ENCODE data around the gene GNAS-AS1.

GNAS-AS1 gene

DNA sequence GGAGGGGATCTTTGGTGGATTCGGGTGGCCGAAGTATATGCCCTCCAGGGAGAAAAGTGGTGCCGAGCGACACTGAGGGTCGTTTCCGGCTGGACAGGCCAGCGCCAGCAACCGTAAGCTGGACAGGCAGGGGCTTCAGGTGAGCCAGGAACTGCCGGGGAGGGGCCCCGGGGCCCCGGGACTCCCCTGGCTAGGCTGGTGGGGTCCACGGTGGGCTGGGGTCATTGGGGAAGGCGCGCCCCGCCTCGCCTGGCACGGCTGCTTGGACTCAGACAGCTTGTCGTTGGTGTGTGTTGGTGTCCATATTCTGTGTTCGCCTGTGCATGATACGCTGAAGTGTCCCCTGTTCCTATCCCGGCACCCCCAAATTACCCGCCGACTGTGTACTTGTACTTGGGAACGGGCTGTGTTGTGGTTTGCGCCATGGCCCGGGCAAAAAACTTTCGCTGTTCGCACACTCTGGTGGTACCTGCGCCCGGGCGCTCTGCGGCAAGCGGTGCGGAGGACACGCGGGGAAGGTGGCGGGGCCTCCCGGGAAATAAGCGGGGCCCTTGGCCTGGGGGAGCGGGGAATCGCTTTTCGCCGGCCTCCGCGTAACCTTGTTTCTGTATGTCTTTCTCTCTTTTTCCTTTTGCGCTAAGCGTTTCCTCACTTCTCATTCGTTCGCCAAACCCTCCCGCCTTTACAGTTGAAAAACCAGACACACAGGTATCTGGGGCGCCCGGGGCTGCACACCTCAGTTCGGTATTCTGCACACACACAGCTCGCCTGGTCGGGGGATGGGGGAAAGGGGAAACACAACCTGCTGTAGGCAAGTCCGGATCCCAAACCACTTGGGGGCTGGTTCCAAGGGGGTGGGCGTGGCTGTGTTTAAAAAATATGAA lies 5.0 kb upstream of the GNAS-AS1 start:
- DNase-seq (ENCODE audit: low read depth) = no peak

DNA sequence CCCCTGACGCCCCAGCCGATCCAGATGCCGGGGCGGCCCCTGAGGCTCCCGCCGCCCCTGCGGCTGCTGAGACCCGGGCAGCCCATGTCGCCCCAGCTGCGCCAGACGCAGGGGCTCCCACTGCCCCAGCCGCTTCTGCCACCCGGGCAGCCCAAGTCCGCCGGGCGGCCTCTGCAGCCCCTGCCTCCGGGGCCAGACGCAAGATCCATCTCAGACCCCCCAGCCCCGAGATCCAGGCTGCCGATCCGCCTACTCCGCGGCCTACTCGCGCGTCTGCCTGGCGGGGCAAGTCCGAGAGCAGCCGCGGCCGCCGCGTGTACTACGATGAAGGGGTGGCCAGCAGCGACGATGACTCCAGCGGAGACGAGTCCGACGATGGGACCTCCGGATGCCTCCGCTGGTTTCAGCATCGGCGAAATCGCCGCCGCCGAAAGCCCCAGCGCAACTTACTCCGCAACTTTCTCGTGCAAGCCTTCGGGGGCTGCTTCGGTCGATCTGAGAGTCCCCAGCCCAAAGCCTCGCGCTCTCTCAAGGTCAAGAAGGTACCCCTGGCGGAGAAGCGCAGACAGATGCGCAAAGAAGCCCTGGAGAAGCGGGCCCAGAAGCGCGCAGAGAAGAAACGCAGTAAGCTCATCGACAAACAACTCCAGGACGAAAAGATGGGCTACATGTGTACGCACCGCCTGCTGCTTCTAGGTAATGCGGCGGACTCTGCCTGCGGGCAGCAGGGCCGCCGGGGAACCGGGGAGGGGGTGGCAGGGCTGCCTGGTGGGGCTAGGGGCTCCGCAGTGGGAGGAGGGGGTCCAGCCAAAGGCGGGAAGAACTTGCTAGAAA lies 4.2 kb upstream of the GNAS-AS1 start:
- no peak for DNase-seq (ENCODE audit: low read depth)

GRCh38 chr20:58853976-58854637 lies 3.4 kb upstream of the GNAS-AS1 start:
- no peak for DNase-seq (ENCODE audit: low read depth)

- no peak for DNase-seq (ENCODE audit: low read depth)
Observed at GRCh38 chr20:58853466-58853865, 2.8 kb upstream of the GNAS-AS1 start.

- DNase-seq (ENCODE audit: low read depth) = no peak
Observed at GRCh38 chr20:58852543-58853271, 2.0 kb upstream of the GNAS-AS1 start, which contains the start of gene GNAS. Gene GNAS (plus strand): TSS chr20:58852716.

DNA sequence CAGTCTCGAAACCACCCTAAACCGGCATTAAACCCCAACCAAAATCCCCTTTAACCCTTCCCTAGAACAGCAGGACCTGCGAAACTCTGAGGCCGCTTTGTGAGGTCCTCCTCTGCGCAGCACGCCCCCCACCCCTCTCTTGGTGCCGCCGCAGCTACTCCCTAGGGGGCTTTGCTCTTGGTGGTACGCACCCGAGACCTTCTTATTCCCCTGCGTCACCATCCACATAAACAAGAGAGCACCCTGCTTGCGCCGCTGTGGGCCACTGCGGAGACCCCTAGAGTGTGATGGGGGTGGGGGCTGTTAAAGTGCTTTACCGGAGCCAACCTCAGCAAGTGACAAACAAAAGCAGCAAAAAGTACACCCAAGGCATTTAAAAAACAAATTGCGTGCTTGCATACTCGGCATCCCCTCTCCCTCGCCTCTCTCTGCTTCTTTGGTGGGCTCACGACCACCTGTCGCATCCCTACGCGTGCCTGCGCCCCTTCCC lies 1.3 kb upstream of the GNAS-AS1 start:
- no peak for DNase-seq (ENCODE audit: low read depth)

GRCh38 chr20:58851221-58851968 lies 693 bp upstream of the GNAS-AS1 start:
- no peak for DNase-seq (ENCODE audit: low read depth)

DNA sequence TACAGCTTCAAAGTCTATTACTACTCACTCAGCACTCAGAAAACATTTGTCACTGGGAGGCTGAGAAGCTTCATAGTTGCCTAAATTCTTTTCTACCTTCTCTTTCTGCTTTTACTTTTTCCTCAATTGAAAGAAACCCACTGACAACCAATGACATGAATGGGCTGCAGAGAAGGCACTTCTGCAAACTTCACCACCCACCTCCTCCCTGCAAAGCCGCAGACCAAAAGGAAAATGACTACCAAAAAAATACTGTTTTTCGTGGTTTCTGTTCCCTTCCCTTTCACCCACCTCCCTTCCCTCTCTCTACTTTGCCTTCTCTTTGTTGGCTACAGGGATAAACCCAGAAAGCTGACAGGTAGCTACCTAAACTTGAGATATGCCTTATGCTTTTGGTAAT lies 3.2 kb downstream of the GNAS-AS1 start:
- no peak for DNase-seq (ENCODE audit: low read depth)

DNA sequence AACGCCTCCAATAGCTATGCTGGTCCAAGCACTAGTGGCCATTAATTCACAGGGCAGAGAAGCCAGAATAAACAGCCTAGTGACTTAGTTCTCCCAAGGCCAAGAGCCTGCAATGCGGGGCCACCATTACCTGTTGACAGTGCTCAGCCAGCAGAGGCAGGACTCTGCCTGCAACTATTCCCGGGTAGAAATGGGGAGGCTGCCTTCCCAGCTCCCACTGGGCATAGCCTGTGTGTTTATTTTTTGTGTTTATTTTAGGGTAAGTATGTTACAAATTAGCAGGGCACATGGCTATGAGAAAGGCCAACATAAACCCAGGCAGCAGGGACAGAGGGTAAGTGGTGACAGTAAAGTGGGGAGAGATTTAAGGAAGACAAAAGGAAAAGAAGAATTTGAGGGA lies 5.0 kb downstream of the GNAS-AS1 start:
- DNase-seq (ENCODE audit: low read depth) = no peak

DNA sequence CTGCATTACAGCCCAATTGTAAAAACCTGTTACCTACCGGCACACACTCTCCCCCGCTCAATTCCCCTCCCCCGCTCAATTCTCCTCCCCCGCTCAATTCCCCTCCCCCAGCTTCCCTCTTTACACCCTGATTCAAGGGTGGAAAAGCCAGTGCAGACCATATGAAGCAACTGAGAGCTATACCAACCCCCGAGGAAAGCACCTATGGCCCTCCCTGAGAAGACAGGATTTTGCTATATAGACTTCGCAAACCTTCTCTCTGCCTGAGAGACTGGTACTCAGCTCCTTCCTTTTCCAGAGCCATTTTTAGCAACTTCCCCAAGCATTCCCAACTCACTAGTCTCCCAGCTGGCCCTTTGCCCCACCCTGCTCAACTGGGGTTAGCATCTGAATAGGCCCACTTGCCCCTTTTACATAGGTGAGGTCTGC lies 7.6 kb downstream of the GNAS-AS1 start:
- no peak for DNase-seq (ENCODE audit: low read depth)

DNA sequence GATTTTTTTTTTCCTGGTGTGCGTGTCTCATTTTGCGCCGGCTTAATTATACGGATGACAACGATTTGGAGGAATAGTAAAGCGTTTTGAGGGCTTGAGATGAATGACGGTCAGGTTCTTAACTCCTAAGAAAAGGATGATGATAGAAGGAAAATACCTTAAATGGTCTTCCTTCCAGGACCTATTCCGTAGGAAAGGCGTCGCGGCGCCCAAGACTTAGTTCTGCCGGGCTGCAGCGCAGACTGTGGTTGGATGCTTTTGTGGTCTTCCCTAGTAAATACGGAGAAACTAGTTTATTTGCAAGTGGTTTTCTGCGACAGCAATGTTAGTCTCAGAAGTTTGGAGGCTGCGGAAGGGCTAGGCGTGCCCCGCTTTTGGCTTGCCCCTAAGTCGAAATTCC lies 8.4 kb downstream of the GNAS-AS1 start:
- no peak for DNase-seq (ENCODE audit: low read depth)

- DNase-seq (ENCODE audit: low read depth) = no peak
Observed at GRCh38 chr20:58841539-58842264, 9.0 kb downstream of the GNAS-AS1 start.

DNA sequence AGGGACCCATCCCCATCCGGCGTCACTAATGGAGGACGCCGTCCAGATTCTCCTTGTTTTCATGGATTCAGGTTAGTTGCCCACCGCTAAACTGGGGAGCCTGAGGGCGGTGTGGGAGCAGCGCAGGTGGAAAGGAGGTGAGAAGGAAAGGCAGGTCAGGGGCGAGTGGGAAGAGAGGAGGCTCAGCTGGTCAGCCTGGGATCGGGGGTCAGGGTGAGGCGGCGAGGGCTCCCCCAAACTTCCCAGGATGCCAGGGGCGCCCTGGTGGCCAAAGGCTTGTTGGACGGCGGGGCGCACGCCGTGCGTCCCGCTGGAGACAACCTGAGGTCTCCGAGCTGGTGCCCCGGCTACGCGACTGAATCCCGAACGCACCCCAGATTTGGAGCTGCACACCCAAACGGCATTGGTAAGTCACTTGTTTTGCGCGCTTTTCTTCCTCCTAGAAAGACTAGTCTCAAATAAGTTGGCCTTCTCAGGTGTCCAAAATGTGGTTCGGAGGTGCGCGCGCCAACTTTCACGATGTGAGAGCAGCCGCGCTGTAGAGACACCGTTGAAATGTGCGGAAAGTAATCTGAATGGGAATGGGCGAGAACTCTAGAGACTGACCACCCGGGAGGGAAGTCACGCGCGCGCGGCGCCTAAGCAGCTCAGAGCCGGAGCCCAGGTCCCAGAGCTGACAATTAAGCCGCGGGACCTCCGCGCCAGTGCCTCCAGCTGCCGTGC lies 9.7 kb downstream of the GNAS-AS1 start:
- no peak for DNase-seq (ENCODE audit: low read depth)

- DNase-seq (ENCODE audit: low read depth) = no peak
Observed at GRCh38 chr20:58839991-58840747, 10.5 kb downstream of the GNAS-AS1 start.

GRCh38 chr20:58839474-58839874 lies 11.2 kb downstream of the GNAS-AS1 start:
- DNase-seq (ENCODE audit: low read depth) = no peak

- DNase-seq (ENCODE audit: low read depth) = no peak
Observed at GRCh38 chr20:58838174-58838573, 12.5 kb downstream of the GNAS-AS1 start.

- no peak for DNase-seq (ENCODE audit: low read depth)
Observed at GRCh38 chr20:58837717-58838116, 13.0 kb downstream of the GNAS-AS1 start.

GRCh38 chr20:58836616-58837204 lies 14.0 kb downstream of the GNAS-AS1 start:
- no peak for DNase-seq (ENCODE audit: low read depth)

All from stimulated activated CD8-positive, alpha-beta memory T cell treated with anti-CD3 and anti-CD28 coated beads, Interleukin-15, amount 100 ng/mL, for 24 hours (primary cell).